ENCODE measurements around the gene AUTS2. TPM values are rescaled to one million over a fixed set of nuclear protein-coding genes. Genes with fewer than 3 reads are reported as not detected.

Gene AUTS2
- polyA plus RNA-seq, 3 donors = 0.08 to 0.35 TPM; not detected in 1

GRCh38 chr7:70734411-70734810 lies 1136.1 kb downstream of the AUTS2 start:
- intact Hi-C loops (cut with micrococcal nuclease) = no loop called here
- Mint-ChIP-seq H3K27me3 (ENCODE audit: low read depth in 3 of 3) (peaks cover 0 to 4% (median 3%) of the 10 kb centered on the region in 3 donors), H3K36me3 (no peaks in the 10 kb centered on the region), H3K9me3 (peaks cover 0 to 8% (median 2%) of the 10 kb centered on the region in 7 donors), H3K27ac (no peak overlapping the region), H3K4me1 (peaks cover 22% of the 10 kb centered on the region), H3K4me3 (no peak overlapping the region)
- H3K79me2 ChIP-seq (ENCODE audit: insufficient read depth, low read length) = no peaks in the 10 kb centered on the region
- H2AFZ ChIP-seq (ENCODE audit: insufficient read depth, low read depth, low read length, poor library complexity, severe bottlenecking) = no peak overlapping the region
- H4K20me1 ChIP-seq (ENCODE audit: insufficient read depth, low read length) = no peaks in the 10 kb centered on the region
- no peak overlapping the region for H3K27ac ChIP-seq (ENCODE audit: low read depth in 1 of 2, low read length in 2 of 2)
- H3K4me2 ChIP-seq (replicated peaks; ENCODE audit: extremely low read depth, low read length, poor library complexity, severe bottlenecking) = no peak overlapping the region
- DNase-seq = no peak
- peaks cover 0 to 5% of the 10 kb centered on the region in 2 donors for H3K4me1 ChIP-seq (ENCODE audit: control insufficient read depth in 1 of 2, insufficient read depth in 2 of 2, low read length in 2 of 2)
- TF ChIP-seq, protein P1, sequence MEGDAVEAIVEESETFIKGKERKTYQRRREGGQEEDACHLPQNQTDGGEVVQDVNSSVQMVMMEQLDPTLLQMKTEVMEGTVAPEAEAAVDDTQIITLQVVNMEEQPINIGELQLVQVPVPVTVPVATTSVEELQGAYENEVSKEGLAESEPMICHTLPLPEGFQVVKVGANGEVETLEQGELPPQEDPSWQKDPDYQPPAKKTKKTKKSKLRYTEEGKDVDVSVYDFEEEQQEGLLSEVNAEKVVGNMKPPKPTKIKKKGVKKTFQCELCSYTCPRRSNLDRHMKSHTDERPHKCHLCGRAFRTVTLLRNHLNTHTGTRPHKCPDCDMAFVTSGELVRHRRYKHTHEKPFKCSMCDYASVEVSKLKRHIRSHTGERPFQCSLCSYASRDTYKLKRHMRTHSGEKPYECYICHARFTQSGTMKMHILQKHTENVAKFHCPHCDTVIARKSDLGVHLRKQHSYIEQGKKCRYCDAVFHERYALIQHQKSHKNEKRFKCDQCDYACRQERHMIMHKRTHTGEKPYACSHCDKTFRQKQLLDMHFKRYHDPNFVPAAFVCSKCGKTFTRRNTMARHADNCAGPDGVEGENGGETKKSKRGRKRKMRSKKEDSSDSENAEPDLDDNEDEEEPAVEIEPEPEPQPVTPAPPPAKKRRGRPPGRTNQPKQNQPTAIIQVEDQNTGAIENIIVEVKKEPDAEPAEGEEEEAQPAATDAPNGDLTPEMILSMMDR (IDR thresholded peaks at IDR 0.05) = no peak
- H3K36me3 ChIP-seq (replicated peaks in 1 of 2; ENCODE audit: control insufficient read depth in 1 of 2, insufficient read depth in 2 of 2, low read length in 2 of 2) = no peaks in the 10 kb centered on the region
- H3K27me3 ChIP-seq (ENCODE audit: control insufficient read depth in 2 of 2, insufficient read depth in 2 of 2, low read length in 2 of 2) = no peaks in the 10 kb centered on the region
- no peak overlapping the region for H3K4me3 ChIP-seq (replicated peaks in 1 of 3; ENCODE audit: low read depth in 2 of 3, low read length in 3 of 3)
- H3K9ac ChIP-seq (ENCODE audit: insufficient read depth, low read length, poor library complexity, severe bottlenecking) = no peak overlapping the region
- H3K9me3 ChIP-seq (replicated peaks in 1 of 2; ENCODE audit: control insufficient read depth in 1 of 2, insufficient read depth in 1 of 2, low read length in 2 of 2) = no peaks in the 10 kb centered on the region
- WGBS (ENCODE audit: insufficient coverage) = no CpG with 5 or more reads among the region's 2 CpGs

- intact Hi-C loops (cut with micrococcal nuclease) = no loop called here
- Histone ChIP-seq H4K20me1 (ENCODE audit: insufficient read depth, low read length) (no peaks in the 10 kb centered on the region), H3K79me2 (ENCODE audit: insufficient read depth, low read length) (no peaks in the 10 kb centered on the region), H3K27me3 (ENCODE audit: control insufficient read depth in 2 of 2, insufficient read depth in 2 of 2, low read length in 2 of 2) (no peaks in the 10 kb centered on the region), H3K9ac (ENCODE audit: insufficient read depth, low read length, poor library complexity, severe bottlenecking) (no peak overlapping the region), H2AFZ (ENCODE audit: insufficient read depth, low read depth, low read length, poor library complexity, severe bottlenecking) (no peak overlapping the region), H3K27ac (ENCODE audit: low read depth in 1 of 2, low read length in 2 of 2) (no peak overlapping the region), H3K36me3 (replicated peaks in 1 of 2; ENCODE audit: control insufficient read depth in 1 of 2, insufficient read depth in 2 of 2, low read length in 2 of 2) (no peaks in the 10 kb centered on the region), H3K4me1 (ENCODE audit: control insufficient read depth in 1 of 2, insufficient read depth in 2 of 2, low read length in 2 of 2) (peaks cover 0 to 5% of the 10 kb centered on the region in 2 donors), H3K4me2 (replicated peaks; ENCODE audit: extremely low read depth, low read length, poor library complexity, severe bottlenecking) (no peak overlapping the region), H3K4me3 (replicated peaks in 1 of 3; ENCODE audit: low read depth in 2 of 3, low read length in 3 of 3) (no peak overlapping the region), H3K9me3 (replicated peaks in 1 of 2; ENCODE audit: control insufficient read depth in 1 of 2, insufficient read depth in 1 of 2, low read length in 2 of 2) (no peaks in the 10 kb centered on the region)
- DNase-seq = no peak
- peaks cover 29% of the 10 kb centered on the region for H3K4me1 Mint-ChIP-seq
- peaks cover 0 to 7% (median 0%) of the 10 kb centered on the region in 7 donors for H3K9me3 Mint-ChIP-seq
- H3K27me3 Mint-ChIP-seq (ENCODE audit: low read depth in 3 of 3) = peaks cover 0 to 2% (median 0%) of the 10 kb centered on the region in 3 donors
- WGBS (ENCODE audit: insufficient coverage) = 93% methylated on average over 10 of the region's 11 CpGs
- H3K36me3 Mint-ChIP-seq = no peaks in the 10 kb centered on the region
- H3K4me3 Mint-ChIP-seq = no peak overlapping the region
- no peak overlapping the region for H3K27ac Mint-ChIP-seq
- TF ChIP-seq, protein P1 (IDR thresholded peaks at IDR 0.05) = no peak
These were observed 1137.0 kb downstream of the AUTS2 start for GRCh38 chr7:70735313-70735712.

Data from CD14-positive monocyte (primary cell).